ENCODE results near the gene MKI67. TPM values are rescaled to one million over a fixed set of nuclear protein-coding genes. Genes with fewer than 3 reads are reported as not detected.

Gene MKI67
- polyA plus RNA-seq, 1 donor (not counting 4 experiments of a cell fraction or from before 2014, with no cell fraction given) = 10.4 TPM

GRCh38 chr10:128158021-128158795, 32.0 kb upstream of the MKI67 start:
- dilution Hi-C loops (cut with MboI; ENCODE audit: extremely low pct_ligation_motif_present, low sequenced_read_pairs) = no loop called here
- no peaks in the 10 kb centered on the region for H3K36me3 ChIP-seq (ENCODE audit: control insufficient read depth in 2 of 2, extremely low read depth in 1 of 2, insufficient read depth in 2 of 2, low read length in 2 of 2)
- H3K4me1 ChIP-seq (ENCODE audit: control insufficient read depth, extremely low read depth, insufficient read depth, low read length) = no peaks in the 10 kb centered on the region
- H3K4me2 ChIP-seq (ENCODE audit: control insufficient read depth, extremely low read depth, insufficient read depth, low read depth, low read length) = no peak overlapping the region
- H2AFZ ChIP-seq (ENCODE audit: control insufficient read depth, low read length) = no peak overlapping the region
- H3K79me2 ChIP-seq (ENCODE audit: control insufficient read depth, insufficient read depth, low read length) = no peaks in the 10 kb centered on the region
- no peaks in the 10 kb centered on the region for H3K9me3 ChIP-seq (ENCODE audit: control insufficient read depth, low read depth, low read length)
- TF ChIP-seq EZH2 (IDR thresholded peaks at IDR 0.05; ENCODE audit: low read length) = no peak
- TF ChIP-seq, protein P1, sequence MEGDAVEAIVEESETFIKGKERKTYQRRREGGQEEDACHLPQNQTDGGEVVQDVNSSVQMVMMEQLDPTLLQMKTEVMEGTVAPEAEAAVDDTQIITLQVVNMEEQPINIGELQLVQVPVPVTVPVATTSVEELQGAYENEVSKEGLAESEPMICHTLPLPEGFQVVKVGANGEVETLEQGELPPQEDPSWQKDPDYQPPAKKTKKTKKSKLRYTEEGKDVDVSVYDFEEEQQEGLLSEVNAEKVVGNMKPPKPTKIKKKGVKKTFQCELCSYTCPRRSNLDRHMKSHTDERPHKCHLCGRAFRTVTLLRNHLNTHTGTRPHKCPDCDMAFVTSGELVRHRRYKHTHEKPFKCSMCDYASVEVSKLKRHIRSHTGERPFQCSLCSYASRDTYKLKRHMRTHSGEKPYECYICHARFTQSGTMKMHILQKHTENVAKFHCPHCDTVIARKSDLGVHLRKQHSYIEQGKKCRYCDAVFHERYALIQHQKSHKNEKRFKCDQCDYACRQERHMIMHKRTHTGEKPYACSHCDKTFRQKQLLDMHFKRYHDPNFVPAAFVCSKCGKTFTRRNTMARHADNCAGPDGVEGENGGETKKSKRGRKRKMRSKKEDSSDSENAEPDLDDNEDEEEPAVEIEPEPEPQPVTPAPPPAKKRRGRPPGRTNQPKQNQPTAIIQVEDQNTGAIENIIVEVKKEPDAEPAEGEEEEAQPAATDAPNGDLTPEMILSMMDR (optimal IDR thresholded peaks at IDR 0.05 in 1 of 3, IDR thresholded peaks at IDR 0.05 in 1 of 3, conservative IDR thresholded peaks at IDR 0.05 in 1 of 3; ENCODE audit: extremely low read depth in 1 of 3, insufficient read depth in 2 of 3, low read length in 3 of 3) = no peak
- peaks cover 7% of the 10 kb centered on the region for H3K27me3 ChIP-seq (ENCODE audit: control insufficient read depth, extremely low read depth, insufficient read depth, low read length)
- H3K9me1 ChIP-seq (ENCODE audit: control insufficient read depth, extremely low read depth, insufficient read depth, low read length) = no peaks in the 10 kb centered on the region
- no peak overlapping the region for H3K9ac ChIP-seq (ENCODE audit: control insufficient read depth, extremely low read depth, insufficient read depth, low read length)
- no peaks in the 10 kb centered on the region for H4K20me1 ChIP-seq (ENCODE audit: control insufficient read depth, extremely low read depth, insufficient read depth, low read length)
- no peak overlapping the region for H3K27ac ChIP-seq (ENCODE audit: control insufficient read depth, insufficient read depth, low read length)
- DNase-seq (ENCODE audit: low read depth, low spot score) (no peak), FAIRE-seq (no peak)
- no peak overlapping the region for H3K4me3 ChIP-seq (ENCODE audit: control insufficient read depth in 2 of 3, extremely low read depth in 1 of 3, insufficient read depth in 2 of 3, low read depth in 1 of 3, low read length in 3 of 3)

DNA sequence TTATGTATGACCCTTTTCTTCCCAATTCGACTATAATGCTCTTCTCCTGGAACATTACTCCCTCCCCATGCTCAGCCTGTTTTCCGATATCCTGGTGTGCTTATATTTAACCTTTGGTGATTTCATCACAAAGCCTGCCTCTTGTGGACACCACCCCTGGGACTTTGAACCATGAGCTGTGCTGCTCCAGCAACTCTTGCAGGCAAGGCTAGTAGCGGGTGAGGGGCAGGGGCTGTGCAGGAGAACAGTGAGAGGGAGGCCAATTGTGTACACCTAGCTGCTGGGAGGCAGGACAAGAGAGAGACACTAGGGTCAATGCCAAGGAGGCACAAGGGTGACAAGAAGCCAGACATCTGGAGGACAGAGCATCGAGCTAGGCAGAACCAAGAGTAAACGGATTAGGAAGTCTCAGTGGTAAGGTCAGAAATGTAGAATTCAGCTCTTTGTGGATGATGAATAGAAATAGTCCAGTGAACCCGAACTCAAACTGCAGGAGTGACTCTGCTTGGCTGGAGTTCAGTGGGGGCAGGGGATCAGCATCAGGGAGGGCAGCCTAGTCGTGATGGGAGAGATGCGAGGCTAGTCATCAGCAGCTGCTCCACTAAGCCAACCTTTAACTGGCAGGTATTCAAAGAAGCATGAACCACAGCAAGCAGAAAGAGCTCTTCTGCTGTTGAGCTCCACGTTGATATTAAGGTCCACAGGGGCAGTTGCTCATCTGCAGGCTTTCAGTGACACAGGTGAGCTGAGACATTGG, 31.0 kb upstream of the MKI67 start:
- dilution Hi-C loops (cut with MboI; ENCODE audit: extremely low pct_ligation_motif_present, low sequenced_read_pairs) = no loop called here
- no peaks in the 10 kb centered on the region for H3K4me1 ChIP-seq (ENCODE audit: control insufficient read depth, extremely low read depth, insufficient read depth, low read length)
- DNase-seq (ENCODE audit: low read depth, low spot score) = no peak
- no peak for TF ChIP-seq EZH2 (IDR thresholded peaks at IDR 0.05; ENCODE audit: low read length)
- TF ChIP-seq, protein P1 (optimal IDR thresholded peaks at IDR 0.05 in 1 of 3, IDR thresholded peaks at IDR 0.05 in 1 of 3, conservative IDR thresholded peaks at IDR 0.05 in 1 of 3; ENCODE audit: extremely low read depth in 1 of 3, insufficient read depth in 2 of 3, low read length in 3 of 3) = no peak
- H3K4me2 ChIP-seq (ENCODE audit: control insufficient read depth, extremely low read depth, insufficient read depth, low read depth, low read length) = no peak overlapping the region
- no peak overlapping the region for H3K27ac ChIP-seq (ENCODE audit: control insufficient read depth, insufficient read depth, low read length)
- H3K9me1 ChIP-seq (ENCODE audit: control insufficient read depth, extremely low read depth, insufficient read depth, low read length) = no peaks in the 10 kb centered on the region
- no peak overlapping the region for H2AFZ ChIP-seq (ENCODE audit: control insufficient read depth, low read length)
- no peaks in the 10 kb centered on the region for H3K79me2 ChIP-seq (ENCODE audit: control insufficient read depth, insufficient read depth, low read length)
- no peaks in the 10 kb centered on the region for H3K36me3 ChIP-seq (ENCODE audit: control insufficient read depth in 2 of 2, extremely low read depth in 1 of 2, insufficient read depth in 2 of 2, low read length in 2 of 2)
- no peak overlapping the region for H3K4me3 ChIP-seq (ENCODE audit: control insufficient read depth in 2 of 3, extremely low read depth in 1 of 3, insufficient read depth in 2 of 3, low read depth in 1 of 3, low read length in 3 of 3)
- FAIRE-seq = no peak
- no peaks in the 10 kb centered on the region for H3K9me3 ChIP-seq (ENCODE audit: control insufficient read depth, low read depth, low read length)
- no peaks in the 10 kb centered on the region for H4K20me1 ChIP-seq (ENCODE audit: control insufficient read depth, extremely low read depth, insufficient read depth, low read length)
- peaks cover 9% of the 10 kb centered on the region for H3K27me3 ChIP-seq (ENCODE audit: control insufficient read depth, extremely low read depth, insufficient read depth, low read length)
- H3K9ac ChIP-seq (ENCODE audit: control insufficient read depth, extremely low read depth, insufficient read depth, low read length) = no peak overlapping the region
